ELF-1 (cell line): Measurements from ENCODE around the gene PKNOX2.

ENCODE experiments used
- DNase-seq: peaks from one replicate; pipeline ENCODE4 v3.0.0-alpha.2; 2016; ENCODE audit warnings: low read depth, low spot score

The PKNOX2 gene

GRCh38 chr11:125378083-125378482, 213.5 kb downstream of the PKNOX2 start:
- DNase-seq, result no peak

DNA sequence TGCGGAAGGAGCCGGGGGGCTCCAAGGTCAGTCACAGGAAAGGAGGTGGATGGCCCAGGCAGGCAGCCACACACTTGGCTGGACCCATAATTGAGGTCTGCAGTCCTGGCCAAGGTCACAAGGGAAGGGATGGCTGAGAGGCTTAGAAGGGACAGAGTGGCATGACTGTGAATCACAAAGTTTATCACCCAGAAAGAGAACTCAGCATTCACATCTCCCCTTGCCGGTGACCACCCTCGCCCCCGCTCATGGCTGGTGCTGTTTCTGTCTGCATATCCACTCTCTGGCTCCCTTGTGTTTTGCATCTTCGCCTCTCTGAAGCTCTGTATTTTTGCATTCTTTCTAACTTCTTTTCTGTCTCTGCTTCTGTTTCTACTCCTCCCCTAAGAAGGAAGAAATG, 214.0 kb downstream of the PKNOX2 start:
- no peak for DNase-seq

DNA sequence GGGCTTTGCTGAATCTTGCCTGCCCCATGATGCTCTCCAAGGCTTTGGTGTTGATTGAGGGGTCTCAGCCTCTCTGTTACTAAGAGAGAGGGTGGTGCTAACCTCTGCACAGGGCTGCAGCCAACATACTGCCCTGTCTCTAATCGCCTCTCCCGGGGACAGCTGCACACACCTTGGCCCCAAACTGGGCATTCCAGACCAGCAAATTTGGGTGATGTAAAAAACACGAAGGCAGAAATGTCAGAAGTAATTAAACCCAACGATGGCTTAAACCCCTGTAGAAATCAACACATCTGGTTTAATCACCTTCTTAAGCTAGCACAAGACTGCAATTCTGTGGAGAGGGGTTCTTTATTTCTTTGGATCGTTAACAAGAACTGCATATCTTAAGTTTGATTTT, 215.0 kb downstream of the PKNOX2 start:
- DNase-seq, result no peak

DNA sequence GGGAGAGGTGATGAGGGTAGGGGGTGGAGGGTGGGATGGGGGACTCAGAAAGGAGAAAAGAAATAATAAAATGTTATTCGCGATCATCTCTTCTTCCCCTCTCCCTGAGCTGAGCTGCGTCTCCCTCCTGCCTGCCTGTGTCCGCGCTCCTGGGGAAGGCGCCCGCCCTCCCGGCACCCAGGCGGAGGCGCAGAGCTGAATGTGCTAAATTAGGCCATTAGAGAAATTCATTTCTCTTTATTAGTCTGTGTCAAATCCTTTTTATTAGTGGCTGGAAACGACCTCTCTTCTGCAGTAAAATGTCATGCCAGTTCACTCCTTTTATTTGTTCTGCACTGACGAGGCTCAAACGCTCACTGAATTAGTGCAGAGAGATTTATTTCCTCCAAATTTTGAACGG, 215.4 kb downstream of the PKNOX2 start:
- DNase-seq, result no peak

DNA sequence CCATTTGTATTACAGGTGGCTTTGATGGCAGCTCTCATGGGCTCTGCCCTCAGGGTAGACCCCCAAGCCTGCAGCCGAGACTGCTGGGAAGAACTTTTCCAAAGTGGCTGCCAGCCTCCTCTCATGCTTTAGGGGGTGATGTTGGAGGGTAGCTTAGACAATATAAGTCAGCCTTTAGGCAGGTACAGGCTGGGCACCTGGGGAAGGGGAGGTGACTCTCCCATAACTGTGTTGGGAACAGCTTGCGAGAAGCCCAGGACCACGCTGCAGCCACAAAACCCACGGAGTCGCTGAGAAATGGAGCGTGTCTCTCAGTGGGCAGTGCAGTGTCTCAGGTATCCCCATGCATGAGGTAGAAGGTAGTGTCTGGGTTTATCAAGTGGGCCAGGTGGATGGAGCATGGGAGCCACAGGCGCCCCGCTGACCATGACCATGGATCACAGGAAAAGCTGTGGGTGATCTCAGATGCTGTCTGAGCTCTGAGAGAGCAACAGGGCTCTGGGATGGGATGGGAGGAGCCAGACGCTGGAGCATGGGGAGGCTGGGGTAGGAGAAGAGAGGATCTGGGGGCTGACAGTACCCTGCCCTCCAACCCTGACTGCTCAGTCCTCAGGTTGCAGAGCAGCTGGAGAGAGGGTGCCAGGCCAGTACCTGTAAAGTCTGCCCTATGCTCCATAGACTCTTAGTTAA, 216.3 kb downstream of the PKNOX2 start:
- no peak for DNase-seq

DNA sequence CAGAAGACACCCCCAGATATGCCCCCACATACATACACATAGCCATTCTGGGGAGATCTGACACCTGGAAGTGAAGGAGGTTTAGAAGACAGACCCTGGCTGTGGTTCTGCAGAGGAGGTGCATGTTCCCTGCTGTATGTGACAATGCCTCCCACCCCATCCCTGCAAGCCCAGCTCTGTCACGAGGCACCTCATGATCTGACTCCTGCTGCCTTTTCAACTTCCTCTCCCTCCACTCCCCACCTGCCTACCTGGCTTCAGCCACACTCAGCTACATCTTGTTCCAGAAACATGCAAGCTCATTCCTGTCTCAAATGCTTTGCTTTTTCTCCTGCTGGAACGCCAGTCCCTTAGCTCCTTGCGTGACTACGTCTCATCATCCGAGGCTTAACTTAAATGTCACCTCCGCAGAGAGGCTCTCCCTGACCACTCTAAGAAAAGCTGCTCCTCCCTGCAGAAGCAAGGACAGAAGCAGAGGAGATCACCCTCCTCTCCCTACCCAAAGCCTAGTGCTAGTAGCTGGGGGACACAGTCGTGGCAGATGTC, 217.0 kb downstream of the PKNOX2 start:
- DNase-seq, result no peak

- DNase-seq, result no peak
Observed at GRCh38 chr11:125382314-125382791, 217.8 kb downstream of the PKNOX2 start.

DNA sequence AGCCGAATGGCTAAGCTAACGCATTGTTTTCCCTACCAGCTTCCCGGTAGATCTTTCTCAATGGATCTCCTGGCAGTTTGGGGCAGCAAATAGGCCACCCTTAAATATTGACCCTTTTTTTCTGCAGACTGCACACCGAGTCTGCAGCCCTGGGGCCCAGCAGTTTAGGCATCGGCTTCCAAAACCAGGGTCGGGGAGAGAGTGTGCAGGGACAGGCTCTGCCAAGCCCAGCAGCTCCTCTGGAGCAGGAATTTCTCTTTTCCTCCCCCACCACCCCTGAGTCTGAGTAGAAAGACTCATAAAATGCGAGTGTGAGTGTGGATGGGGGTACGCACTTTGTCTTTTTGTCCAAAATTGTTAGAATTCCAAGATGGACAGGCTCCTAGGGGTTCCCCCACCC, 218.3 kb downstream of the PKNOX2 start:
- no peak for DNase-seq

- DNase-seq, result no peak
Observed at GRCh38 chr11:125384825-125385224, 220.3 kb downstream of the PKNOX2 start.

DNA sequence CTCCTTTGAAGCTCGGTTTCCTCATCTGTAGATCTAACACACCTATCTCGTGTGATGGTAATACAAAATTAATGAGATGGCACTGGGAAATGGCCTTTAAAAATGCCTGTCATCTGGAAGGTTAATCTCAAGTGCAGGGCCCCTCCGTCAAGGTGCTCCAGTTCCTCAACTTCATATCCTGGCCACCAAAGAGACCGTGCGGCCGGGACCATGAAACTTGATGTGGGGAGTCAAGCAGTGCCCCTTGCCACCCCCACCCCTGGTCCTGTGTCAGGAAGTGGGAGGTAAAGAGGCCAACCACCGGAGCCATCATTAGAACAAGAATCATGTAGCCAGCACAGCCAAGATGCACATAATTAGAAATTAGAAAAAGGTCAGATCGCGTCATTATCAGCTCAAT, 223.3 kb downstream of the PKNOX2 start:
- DNase-seq, result no peak

GRCh38 chr11:125388611-125389010, 224.1 kb downstream of the PKNOX2 start:
- no peak for DNase-seq

DNA sequence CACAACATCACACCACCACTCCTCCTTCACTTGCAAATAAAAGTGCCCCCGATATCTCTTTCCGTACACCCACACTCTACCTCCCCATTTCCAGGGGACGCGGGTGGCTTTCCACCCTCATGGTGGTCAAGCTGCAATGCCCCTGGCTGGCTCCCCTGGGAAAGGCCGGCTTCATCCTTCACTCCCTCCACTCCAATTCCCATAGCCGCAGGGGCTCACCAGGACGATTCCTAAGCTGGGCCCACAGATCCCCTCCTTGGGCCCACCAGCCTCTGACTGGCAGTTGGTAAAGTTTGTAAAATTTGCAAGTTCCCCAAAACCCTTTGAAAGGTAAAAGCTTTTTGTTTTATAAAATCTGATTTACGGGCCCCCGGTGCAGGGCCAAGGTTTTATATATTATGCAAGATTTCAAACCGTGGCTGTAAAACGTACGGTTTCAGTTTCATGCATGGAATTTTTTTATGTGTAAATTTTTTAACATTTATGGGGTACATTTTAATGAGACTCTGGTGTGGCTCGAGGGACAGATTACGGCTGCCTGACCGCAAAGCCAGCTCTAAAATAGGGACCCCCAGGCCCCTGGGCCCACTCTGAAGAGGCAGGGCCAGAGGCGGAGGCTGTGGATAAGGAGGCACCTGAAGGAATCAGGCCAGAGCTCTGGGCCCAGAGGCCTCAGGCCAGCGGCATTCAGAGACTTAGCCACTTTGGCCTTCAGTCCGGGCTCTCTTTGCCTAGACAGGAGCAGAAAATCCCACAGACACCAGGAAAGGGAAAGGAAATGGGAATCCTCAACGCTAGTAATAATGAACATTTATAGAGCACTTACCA, 225.0 kb downstream of the PKNOX2 start:
- DNase-seq, result no peak

DNA sequence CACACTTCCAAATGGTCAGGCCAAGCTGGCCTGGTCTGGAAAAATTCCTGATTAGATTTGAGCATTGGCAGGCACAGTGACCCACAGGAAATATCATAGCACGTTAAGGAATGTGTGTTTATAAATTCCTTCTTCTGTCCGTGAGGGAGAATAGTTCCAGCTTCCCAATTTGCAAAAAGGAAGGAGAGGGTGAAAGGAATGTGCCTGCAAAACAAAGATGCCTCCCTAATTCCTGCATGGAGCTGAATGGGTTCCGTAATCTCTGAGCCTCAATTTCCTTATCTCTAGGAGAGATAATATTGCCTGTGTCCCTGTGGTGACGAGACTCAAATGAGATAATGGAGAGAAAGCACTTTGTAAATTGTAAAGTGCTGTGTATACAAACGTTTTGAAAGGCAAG, 226.4 kb downstream of the PKNOX2 start:
- no peak for DNase-seq

DNA sequence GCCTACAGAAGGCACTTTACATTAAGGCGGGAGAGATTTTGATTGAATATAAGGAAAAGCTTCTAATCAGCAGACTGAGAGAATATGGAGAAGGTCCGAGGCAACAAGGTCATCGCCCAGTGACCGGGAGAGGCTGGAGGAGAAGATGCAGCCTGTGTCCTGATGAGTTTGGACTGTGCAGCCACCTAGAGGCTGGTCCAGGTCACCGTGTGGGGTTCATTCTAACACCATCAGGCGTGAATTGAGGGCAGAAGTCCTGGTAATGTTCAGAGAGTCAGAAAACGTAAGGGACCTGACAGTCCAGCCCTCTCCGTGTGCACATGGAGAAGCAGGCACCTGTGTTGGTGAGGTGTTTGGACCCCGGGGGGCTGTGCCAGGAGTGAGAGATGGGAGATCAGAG, 228.8 kb downstream of the PKNOX2 start:
- DNase-seq, result no peak

DNA sequence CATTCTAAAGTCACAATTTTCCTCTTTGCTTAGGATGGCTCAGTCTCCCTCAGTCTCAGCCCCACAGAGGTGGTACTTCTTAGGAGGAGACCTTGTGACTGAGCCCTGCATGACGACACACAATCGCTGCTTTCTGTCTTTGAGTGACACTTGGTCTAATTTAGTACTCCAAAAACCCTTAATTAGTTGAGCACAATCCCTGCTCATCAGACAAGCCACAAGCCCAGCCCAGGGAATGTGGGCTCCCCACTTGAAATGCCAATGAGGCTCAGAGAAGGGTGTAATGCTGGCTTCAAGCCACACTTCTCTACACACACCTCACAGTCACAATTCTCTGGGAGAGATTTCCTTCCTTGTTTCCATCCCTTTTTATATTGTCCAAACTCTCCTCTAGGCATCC, 229.7 kb downstream of the PKNOX2 start:
- DNase-seq, result no peak

GRCh38 chr11:125397421-125397820, 232.9 kb downstream of the PKNOX2 start:
- DNase-seq, result no peak

DNA sequence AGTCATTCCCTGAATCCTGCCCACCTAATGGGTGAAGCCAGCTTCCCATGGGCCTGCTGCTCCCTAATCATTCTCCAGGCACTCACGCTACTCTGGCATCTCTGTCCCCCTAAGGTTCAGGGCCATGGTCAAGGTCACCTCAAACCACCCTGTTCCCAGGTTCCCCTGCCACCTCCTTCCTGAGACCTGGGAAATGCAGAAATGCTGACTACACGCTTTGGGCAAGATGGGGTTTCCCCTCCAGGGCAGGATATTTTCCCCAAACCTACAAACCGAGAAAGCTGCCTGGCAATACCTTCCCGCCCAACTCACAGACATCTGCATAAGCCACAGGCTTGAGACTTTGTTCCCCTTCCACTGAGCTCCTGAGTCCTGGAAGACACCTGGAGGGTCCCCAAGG, 233.9 kb downstream of the PKNOX2 start:
- DNase-seq, result no peak

DNA sequence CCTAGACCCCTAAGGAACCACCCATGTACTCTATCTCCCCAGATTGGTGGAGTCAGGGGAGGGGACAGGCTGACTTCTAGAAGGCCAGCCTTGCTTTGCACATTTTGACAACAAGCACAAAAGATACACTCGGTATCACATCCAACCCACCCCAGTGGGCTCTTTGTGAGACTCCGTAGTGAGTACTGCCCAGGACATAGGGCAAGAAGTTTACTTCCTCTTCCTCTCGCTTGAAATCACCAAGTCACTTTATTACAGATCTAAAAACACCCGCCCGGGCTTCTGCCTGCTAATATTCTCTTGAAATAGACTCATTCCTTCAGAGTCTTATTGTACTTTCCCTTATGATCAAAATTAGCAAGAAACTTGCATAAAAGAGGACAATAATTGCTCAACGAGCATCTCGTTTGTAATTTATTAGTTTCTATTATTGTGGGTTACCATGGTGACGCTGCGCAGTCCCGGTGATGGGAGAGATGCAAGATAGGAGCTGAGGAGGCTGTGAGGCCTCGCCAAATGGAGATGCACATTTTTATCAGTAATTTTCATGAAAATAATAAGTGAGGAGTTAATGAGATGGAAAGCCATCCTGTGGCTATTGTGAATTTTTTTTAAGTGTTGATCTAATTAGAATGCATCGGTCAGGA, 234.6 kb downstream of the PKNOX2 start:
- DNase-seq, result no peak

- no peak for DNase-seq
Observed at GRCh38 chr11:125399945-125400344, 235.4 kb downstream of the PKNOX2 start.

DNA sequence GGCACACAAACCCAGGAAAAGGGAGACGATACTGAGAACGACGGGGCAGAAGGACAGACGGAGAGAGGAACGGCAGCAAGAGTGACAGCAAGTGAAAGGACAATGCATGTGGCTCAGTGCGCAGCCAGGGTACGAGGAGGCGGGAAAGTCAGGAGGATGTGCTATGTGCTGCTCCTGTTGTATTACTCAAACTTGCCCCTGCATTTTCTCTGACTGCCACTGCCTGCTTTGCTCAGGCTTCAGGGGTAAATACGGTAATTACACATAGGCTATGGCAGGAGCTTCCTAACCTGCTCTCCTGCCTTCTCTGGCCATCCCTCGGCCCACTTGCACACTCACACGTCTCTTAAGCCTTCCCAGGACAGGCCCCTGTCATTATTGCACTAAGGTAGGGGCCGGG, 236.7 kb downstream of the PKNOX2 start:
- DNase-seq, result no peak

- DNase-seq, result peak; percentile 81
Observed at GRCh38 chr11:125401746-125402145, 237.2 kb downstream of the PKNOX2 start.

DNA sequence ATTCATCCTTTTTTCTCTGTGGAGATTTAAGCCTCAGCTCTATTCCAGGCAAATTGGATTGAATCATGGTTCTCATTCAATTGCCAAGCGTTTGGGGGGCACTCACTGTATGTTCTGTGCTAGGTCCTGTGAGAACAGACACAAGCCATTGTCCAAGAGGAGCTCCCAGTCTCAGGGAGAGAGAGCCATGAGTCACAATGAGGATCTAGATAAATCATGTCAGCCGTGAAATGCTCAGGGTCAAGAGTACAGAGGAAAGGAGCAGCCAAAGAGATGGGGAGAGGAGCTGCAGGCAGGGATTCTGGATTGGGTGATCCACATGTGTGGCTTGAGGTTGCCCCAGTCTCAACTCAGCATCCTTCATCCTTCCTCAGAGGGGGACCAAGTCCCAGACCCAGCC, 237.9 kb downstream of the PKNOX2 start:
- no peak for DNase-seq
